ENCODE data around the gene ZPLD1. TPM values are rescaled to one million over a fixed set of nuclear protein-coding genes. Genes with fewer than 3 reads are reported as not detected.

The ZPLD1 gene
- total and polyA plus RNA-seq, 7 donors, result 0.09 to 0.36 (median 0.27) TPM; not detected in 4

GRCh38 chr3:102476198-102476597, 41.4 kb downstream of the ZPLD1 start:
- Histone ChIP-seq H3K27ac (no peak overlapping the region), H3K4me1 (no peaks in the 10 kb centered on the region), H3K4me3 (no peak overlapping the region), H3K27me3 (no peaks in the 10 kb centered on the region), H3K36me3 (no peaks in the 10 kb centered on the region), H3K9me3 (no peaks in the 10 kb centered on the region)
- 70 to 78% methylated on average over 4 of the region's 4 CpGs for WGBS, 2 donors
- TF ChIP-seq EP300 (IDR thresholded peaks at IDR 0.05), result no peak
- TF ChIP-seq POLR2A (IDR thresholded peaks at IDR 0.05), result no peak
- no peak for TF ChIP-seq POLR2AphosphoS5 (IDR thresholded peaks at IDR 0.05)
- TF ChIP-seq, protein P1, sequence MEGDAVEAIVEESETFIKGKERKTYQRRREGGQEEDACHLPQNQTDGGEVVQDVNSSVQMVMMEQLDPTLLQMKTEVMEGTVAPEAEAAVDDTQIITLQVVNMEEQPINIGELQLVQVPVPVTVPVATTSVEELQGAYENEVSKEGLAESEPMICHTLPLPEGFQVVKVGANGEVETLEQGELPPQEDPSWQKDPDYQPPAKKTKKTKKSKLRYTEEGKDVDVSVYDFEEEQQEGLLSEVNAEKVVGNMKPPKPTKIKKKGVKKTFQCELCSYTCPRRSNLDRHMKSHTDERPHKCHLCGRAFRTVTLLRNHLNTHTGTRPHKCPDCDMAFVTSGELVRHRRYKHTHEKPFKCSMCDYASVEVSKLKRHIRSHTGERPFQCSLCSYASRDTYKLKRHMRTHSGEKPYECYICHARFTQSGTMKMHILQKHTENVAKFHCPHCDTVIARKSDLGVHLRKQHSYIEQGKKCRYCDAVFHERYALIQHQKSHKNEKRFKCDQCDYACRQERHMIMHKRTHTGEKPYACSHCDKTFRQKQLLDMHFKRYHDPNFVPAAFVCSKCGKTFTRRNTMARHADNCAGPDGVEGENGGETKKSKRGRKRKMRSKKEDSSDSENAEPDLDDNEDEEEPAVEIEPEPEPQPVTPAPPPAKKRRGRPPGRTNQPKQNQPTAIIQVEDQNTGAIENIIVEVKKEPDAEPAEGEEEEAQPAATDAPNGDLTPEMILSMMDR (IDR thresholded peaks at IDR 0.05), result no peak
- no peak for DNase-seq
- intact Hi-C loops (cut with DNase I), result no loop called here

- no peaks in the 10 kb centered on the region for H3K27me3 ChIP-seq
- intact Hi-C loops (cut with DNase I), result no loop called here
These were observed 43.3 kb downstream of the ZPLD1 start for GRCh38 chr3:102478160-102478559.

DNA sequence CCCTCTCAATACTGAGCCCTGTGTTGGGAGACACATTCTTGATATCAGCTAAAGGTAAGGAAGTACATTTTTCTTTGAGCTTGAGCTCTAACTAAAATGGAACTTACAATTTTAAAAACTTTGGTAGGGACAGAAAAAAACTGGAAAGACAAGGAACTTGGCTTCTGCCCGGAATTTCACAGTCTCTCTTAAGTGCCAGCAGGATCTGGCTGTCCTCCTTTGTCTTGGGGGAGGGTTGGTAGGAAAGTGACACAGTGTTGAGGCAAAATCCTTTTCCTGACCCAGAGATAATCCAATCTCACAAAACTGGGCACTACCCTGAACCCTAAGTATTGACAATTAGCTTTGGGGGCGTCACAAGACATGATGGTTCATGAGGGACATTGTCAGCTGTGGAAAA, 45.3 kb downstream of the ZPLD1 start:
- Histone ChIP-seq H3K9me3 (no peaks in the 10 kb centered on the region), H3K27me3 (no peaks in the 10 kb centered on the region), H3K4me1 (no peaks in the 10 kb centered on the region), H3K4me3 (no peak overlapping the region), H3K36me3 (no peaks in the 10 kb centered on the region), H3K27ac (no peak overlapping the region)
- intact Hi-C loops (cut with DNase I), result no loop called here
- WGBS, 2 donors, result 48 to 62% methylated on average over 2 of the region's 2 CpGs
- no peak for DNase-seq
- TF ChIP-seq, protein P1 (IDR thresholded peaks at IDR 0.05), result no peak
- TF ChIP-seq POLR2A (IDR thresholded peaks at IDR 0.05), result no peak
- TF ChIP-seq EP300 (IDR thresholded peaks at IDR 0.05), result no peak
- no peak for TF ChIP-seq POLR2AphosphoS5 (IDR thresholded peaks at IDR 0.05)

More at GRCh38 chr3:102478160-102478559, 43.3 kb downstream of the ZPLD1 start:
- no peak for DNase-seq
- H3K36me3 ChIP-seq, result no peaks in the 10 kb centered on the region
- 67 to 90% methylated on average over 1 of the region's 1 CpG for WGBS, 2 donors
- H3K4me1 ChIP-seq, result no peaks in the 10 kb centered on the region
- H3K9me3 ChIP-seq, result no peaks in the 10 kb centered on the region
- no peak overlapping the region for H3K4me3 ChIP-seq
- H3K27ac ChIP-seq, result no peak overlapping the region
- TF ChIP-seq POLR2AphosphoS5 (IDR thresholded peaks at IDR 0.05) (no peak), POLR2A (IDR thresholded peaks at IDR 0.05) (no peak), EP300 (IDR thresholded peaks at IDR 0.05) (no peak)
- TF ChIP-seq, protein P1 (IDR thresholded peaks at IDR 0.05), result no peak

GRCh38 chr3:102481050-102481449, 46.2 kb downstream of the ZPLD1 start:
- no peak overlapping the region for H3K4me3 ChIP-seq
- H3K9me3 ChIP-seq, result no peaks in the 10 kb centered on the region
- no peak overlapping the region for H3K27ac ChIP-seq
- TF ChIP-seq POLR2A (IDR thresholded peaks at IDR 0.05), result no peak
- TF ChIP-seq POLR2AphosphoS5 (IDR thresholded peaks at IDR 0.05), result no peak
- TF ChIP-seq EP300 (IDR thresholded peaks at IDR 0.05), result no peak
- TF ChIP-seq, protein P1 (IDR thresholded peaks at IDR 0.05), result no peak
- no peak for DNase-seq
- 50 to 63% methylated on average over 4 of the region's 4 CpGs for WGBS, 2 donors
- no peaks in the 10 kb centered on the region for H3K4me1 ChIP-seq
- no peaks in the 10 kb centered on the region for H3K27me3 ChIP-seq
- intact Hi-C loops (cut with DNase I), result no loop called here
- no peaks in the 10 kb centered on the region for H3K36me3 ChIP-seq

DNA sequence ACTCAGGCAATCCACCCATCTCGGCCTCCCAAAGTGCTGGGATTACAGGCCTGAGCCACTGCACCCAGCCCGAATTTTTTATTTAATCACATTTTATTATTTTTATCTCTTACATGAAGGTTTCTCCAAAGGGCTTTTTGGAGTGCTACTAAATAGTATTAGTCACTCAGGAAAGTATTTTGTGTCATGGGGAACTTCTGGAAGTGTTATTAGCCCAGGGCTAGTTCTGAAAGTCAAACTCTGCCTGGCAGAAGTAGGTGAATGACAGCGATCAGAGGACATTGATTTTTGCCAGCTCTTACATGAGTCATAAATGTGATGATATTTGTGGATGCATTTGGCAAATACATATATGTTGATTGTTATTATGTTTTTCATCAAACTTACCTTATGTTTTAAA, 48.7 kb downstream of the ZPLD1 start:
- Histone ChIP-seq H3K36me3 (no peaks in the 10 kb centered on the region), H3K27ac (no peak overlapping the region), H3K4me1 (no peaks in the 10 kb centered on the region), H3K4me3 (no peak overlapping the region), H3K27me3 (no peaks in the 10 kb centered on the region), H3K9me3 (no peaks in the 10 kb centered on the region)
- DNase-seq, result no peak
- 80 to 92% methylated on average over 3 of the region's 3 CpGs for WGBS, 2 donors
- intact Hi-C loops (cut with DNase I), result no loop called here
- TF ChIP-seq, protein P1 (IDR thresholded peaks at IDR 0.05), result no peak
- TF ChIP-seq POLR2A (IDR thresholded peaks at IDR 0.05), result no peak
- TF ChIP-seq EP300 (IDR thresholded peaks at IDR 0.05), result no peak
- no peak for TF ChIP-seq POLR2AphosphoS5 (IDR thresholded peaks at IDR 0.05)
